Endothelial cell of umbilical vein (primary cell): ENCODE results near the gene RNASE8. TPM values are rescaled to one million over a fixed set of nuclear protein-coding genes. Genes with fewer than 3 reads are reported as not detected.

Source experiments
- microRNA-seq: library from miRNA; unstranded; fragments of <30 nt; microRNA quantifications from one replicate; pipeline ENCODE4 v1.2.0, GENCODE V29; 2021; ENCODE audit warnings: borderline number of aligned reads, borderline replicate concordance
- polyA plus RNA-seq, 4 experiments: library from polyadenylated mRNA; depleted of rRNA in 3 of 4; stranded (reverse) in 3 of 4; unstranded in 1 of 4; fragments of >200 nt; gene quantifications; 2 replicates each; pipeline versions ENCODE4 v1.2.1 to v1.2.3, GENCODE V29; 2011 to 2012; ENCODE audit warnings: missing spikeins in 1 of 4
- total RNA-seq: library from RNA; stranded (reverse); gene quantifications from 2 replicates; pipeline ENCODE4 v1.2.3, GENCODE V29; 2021

RNASE8 gene
- total and polyA plus RNA-seq, 2 donors (not counting 3 experiments of a cell fraction or from before 2014, with no cell fraction given), result not detected

Small RNAs within 50 kb of the gene (microRNA-seq; reads per million reads assigned to microRNA genes)
- not detected for gene MIR6717

Other genes with a start within 250 kb of the RNASE8 start
- not detected in 2 replicates for gene RNASE3, start 166.4 kb upstream of the RNASE8 start, total RNA-seq
- not detected in 2 replicates for gene RNASE3, start 166.4 kb upstream of the RNASE8 start, polyA plus RNA-seq
- gene RNASE2, start 102.3 kb upstream of the RNASE8 start, total RNA-seq, result not detected in 2 replicates
- gene RNASE2, start 102.3 kb upstream of the RNASE8 start, polyA plus RNA-seq, result not detected in 2 replicates
- gene METTL17, start 67.8 kb upstream of the RNASE8 start, total RNA-seq, result 50.2 and 60.6 TPM in 2 replicates
- gene METTL17, start 67.8 kb upstream of the RNASE8 start, polyA plus RNA-seq, result 81.5 and 90.6 TPM in 2 replicates
- gene SLC39A2, start 58.5 kb upstream of the RNASE8 start, total RNA-seq, result not detected in 2 replicates
- 0.06 TPM in 1 of 2 replicates, not detected in the other for gene SLC39A2, start 58.5 kb upstream of the RNASE8 start, polyA plus RNA-seq
- not detected in 2 replicates for gene NDRG2, start 32.8 kb upstream of the RNASE8 start, total RNA-seq
- gene NDRG2, start 32.8 kb upstream of the RNASE8 start, polyA plus RNA-seq, result 0.37 and 0.54 TPM in 2 replicates
- gene TPPP2, start 27.6 kb upstream of the RNASE8 start, total RNA-seq, result not detected in 2 replicates
- gene TPPP2, start 27.6 kb upstream of the RNASE8 start, polyA plus RNA-seq, result not detected in 2 replicates
- gene RNASE13, start 23.0 kb upstream of the RNASE8 start, total RNA-seq, result not detected in 2 replicates
- not detected in 2 replicates for gene RNASE13, start 23.0 kb upstream of the RNASE8 start, polyA plus RNA-seq
- not detected in 2 replicates for gene RNASE7, start 15.5 kb upstream of the RNASE8 start, total RNA-seq
- not detected in 2 replicates for gene RNASE7, start 15.5 kb upstream of the RNASE8 start, polyA plus RNA-seq
- gene ARHGEF40, start 12.5 kb downstream of the RNASE8 start, total RNA-seq, result 1.9 and 2.6 TPM in 2 replicates
- gene ARHGEF40, start 12.5 kb downstream of the RNASE8 start, polyA plus RNA-seq, result 19.9 and 30.4 TPM in 2 replicates
- gene ZNF219, start 40.8 kb downstream of the RNASE8 start, total RNA-seq, result 12.8 and 15.2 TPM in 2 replicates
- 13.2 and 21.2 TPM in 2 replicates for gene ZNF219, start 40.8 kb downstream of the RNASE8 start, polyA plus RNA-seq
- not detected in 2 replicates for gene TMEM253, start 43.2 kb downstream of the RNASE8 start, total RNA-seq
- gene TMEM253, start 43.2 kb downstream of the RNASE8 start, polyA plus RNA-seq, result 0.14 and 0.25 TPM in 2 replicates
- not detected in 2 replicates for gene OR5AU1, start 98.2 kb downstream of the RNASE8 start, total RNA-seq
- not detected in 2 replicates for gene OR5AU1, start 98.2 kb downstream of the RNASE8 start, polyA plus RNA-seq
- gene HNRNPC, start 211.6 kb downstream of the RNASE8 start, total RNA-seq, result 611 and 674 TPM in 2 replicates
- gene HNRNPC, start 211.6 kb downstream of the RNASE8 start, polyA plus RNA-seq, result 309 and 531 TPM in 2 replicates
- gene RPGRIP1, start 222.3 kb downstream of the RNASE8 start, total RNA-seq, result not detected in 2 replicates
- gene RPGRIP1, start 222.3 kb downstream of the RNASE8 start, polyA plus RNA-seq, result not detected in 2 replicates